ENCODE measurements around the gene BIRC6.
"Not testable (repeated sequence)": the region's sequence is repeated elsewhere in the genome, so short reads cannot be mapped to it uniquely, and the experiment has no call there.

Gene BIRC6

DNA sequence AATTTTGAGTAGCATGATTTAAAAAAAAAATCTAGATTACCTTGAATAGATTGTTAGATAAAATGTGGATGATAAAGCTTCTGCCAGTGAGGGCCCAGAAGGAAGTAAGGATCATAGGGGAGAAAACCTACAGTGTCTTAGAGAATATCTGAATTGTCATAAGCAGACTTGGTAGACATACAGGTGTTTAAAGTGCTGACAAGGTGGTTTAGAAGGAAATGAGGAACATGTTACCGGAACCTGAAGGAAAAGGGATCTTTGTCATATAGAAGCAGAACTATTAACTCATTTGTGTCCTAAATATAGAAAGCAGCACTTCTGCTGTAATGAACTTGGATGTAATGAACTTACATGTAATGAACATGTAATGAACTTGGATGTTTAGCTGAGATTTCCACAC lies 176.1 kb downstream of the BIRC6 start:
- TF ChIP-seq, protein P1, sequence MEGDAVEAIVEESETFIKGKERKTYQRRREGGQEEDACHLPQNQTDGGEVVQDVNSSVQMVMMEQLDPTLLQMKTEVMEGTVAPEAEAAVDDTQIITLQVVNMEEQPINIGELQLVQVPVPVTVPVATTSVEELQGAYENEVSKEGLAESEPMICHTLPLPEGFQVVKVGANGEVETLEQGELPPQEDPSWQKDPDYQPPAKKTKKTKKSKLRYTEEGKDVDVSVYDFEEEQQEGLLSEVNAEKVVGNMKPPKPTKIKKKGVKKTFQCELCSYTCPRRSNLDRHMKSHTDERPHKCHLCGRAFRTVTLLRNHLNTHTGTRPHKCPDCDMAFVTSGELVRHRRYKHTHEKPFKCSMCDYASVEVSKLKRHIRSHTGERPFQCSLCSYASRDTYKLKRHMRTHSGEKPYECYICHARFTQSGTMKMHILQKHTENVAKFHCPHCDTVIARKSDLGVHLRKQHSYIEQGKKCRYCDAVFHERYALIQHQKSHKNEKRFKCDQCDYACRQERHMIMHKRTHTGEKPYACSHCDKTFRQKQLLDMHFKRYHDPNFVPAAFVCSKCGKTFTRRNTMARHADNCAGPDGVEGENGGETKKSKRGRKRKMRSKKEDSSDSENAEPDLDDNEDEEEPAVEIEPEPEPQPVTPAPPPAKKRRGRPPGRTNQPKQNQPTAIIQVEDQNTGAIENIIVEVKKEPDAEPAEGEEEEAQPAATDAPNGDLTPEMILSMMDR (IDR thresholded peaks at IDR 0.05; ENCODE audit: borderline replicate concordance, insufficient read depth, low read depth, low read length): no peak
- H3K4me3 ChIP-seq (ENCODE audit: low read depth, low read length): no peak overlapping the region

DNA sequence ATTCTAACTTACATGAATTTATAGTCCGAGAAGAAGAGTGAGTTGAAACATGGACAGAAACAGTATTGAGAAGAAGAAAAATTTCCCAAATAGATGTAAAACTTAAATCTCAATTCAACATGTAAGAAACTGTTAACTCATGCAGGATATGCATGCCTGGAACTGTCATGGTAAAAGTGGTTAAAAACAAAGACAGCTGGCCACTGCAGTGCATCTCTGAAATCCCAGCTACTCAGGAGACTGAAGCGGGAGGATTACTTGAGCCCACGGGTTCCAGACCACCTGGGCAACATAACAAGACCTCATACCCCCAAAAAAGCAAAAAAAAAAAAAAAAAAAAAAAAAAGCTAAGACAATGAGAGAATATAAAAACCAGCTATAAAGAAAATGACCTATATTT lies 178.0 kb downstream of the BIRC6 start:
- H3K4me3 ChIP-seq (ENCODE audit: low read depth, low read length): no peak overlapping the region
- TF ChIP-seq, protein P1 (IDR thresholded peaks at IDR 0.05; ENCODE audit: borderline replicate concordance, insufficient read depth, low read depth, low read length): no peak

DNA sequence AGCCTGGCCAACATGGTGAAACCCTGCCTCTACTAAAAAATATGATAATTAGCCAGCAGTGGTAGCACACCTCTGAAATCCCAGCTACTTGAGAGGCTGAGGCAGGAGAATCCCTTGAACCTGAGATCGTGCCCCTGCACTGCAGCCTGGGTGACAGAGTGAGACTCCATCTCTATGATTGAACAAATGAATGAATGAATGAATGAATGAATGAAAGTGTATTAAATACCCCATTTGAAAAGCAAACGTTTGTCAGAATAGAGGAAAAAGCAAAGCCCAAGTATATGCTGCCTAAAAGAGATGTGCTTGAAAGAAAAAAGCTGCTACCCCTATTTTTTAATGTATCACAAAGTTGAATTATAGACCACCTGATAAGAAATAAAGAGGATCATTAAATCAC lies 181.9 kb downstream of the BIRC6 start:
- TF ChIP-seq, protein P1 (IDR thresholded peaks at IDR 0.05; ENCODE audit: borderline replicate concordance, insufficient read depth, low read depth, low read length): no peak
- no peak overlapping the region for H3K4me3 ChIP-seq (ENCODE audit: low read depth, low read length)

DNA sequence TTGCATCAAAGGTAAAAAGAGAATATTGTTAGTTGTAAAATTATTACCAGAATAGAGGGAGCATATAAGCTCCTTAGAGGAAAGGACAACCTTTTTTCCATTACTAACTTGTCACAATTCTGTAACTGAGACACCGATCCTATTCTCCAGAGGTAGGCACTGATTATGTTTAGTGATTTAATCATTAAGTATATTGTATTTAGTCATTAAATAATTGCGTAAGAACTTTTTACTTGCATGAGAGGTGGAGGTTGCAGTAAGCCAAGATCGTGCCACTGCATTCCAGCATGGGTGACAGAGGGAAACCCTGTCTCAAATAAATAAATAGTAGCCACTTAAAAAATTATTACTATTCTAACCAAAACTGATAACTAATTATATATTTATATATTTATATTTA lies 195.7 kb downstream of the BIRC6 start:
- H3K4me3 ChIP-seq (ENCODE audit: low read depth, low read length): not testable (repeated sequence)

DNA sequence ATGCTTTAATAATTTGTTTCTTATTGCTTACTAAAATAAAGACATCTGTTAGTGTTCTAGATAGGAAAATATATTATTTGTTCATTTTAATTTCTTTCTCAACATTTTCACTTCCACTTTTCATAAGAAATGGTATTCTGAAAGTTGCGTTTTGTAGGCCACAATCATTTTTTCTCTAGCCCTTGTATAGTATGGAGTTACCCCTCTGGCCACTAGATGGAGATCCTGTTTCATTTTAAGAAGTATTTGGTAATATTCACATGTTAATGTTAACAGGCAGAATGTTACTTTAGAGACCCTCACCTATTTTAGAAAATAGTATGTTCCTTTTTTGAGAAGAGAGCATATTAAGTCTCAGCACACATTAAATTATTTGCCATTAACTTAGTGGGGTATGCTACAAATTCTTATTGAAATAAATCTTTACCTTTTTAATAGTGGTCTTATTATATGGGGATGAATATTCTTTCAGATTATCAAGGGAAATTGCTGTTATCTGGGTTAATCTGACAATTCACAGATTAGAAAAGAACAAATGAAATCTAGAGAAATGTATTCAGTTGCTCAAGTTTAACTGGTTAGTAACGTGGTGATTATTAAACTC lies 197.1 kb downstream of the BIRC6 start:
- H3K4me3 ChIP-seq (ENCODE audit: low read depth, low read length): no peak overlapping the region
- TF ChIP-seq, protein P1 (IDR thresholded peaks at IDR 0.05; ENCODE audit: borderline replicate concordance, insufficient read depth, low read depth, low read length): peak; percentile 54; the same call in 1 of the 2 replicates

DNA sequence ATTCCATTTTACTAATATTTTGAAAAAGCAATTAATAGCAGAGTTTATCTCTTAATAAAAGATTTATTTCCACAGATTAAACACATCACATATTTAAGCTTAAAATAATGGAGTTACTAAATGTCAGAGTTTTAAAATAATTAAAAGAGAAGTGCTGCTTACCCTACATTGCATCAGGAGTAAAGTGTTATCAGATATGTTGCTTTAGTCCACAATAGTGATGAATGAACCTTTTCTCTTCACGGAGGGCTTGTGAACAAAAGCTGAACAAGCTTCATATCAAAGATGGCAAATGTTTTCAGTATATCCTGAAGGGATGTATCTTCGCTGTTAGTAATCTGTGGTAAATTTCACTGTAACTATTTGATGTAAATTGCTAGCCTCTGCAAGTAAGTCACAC lies 201.7 kb downstream of the BIRC6 start:
- no peak overlapping the region for H3K4me3 ChIP-seq (ENCODE audit: low read depth, low read length)
- TF ChIP-seq, protein P1 (IDR thresholded peaks at IDR 0.05; ENCODE audit: borderline replicate concordance, insufficient read depth, low read depth, low read length): no peak

DNA sequence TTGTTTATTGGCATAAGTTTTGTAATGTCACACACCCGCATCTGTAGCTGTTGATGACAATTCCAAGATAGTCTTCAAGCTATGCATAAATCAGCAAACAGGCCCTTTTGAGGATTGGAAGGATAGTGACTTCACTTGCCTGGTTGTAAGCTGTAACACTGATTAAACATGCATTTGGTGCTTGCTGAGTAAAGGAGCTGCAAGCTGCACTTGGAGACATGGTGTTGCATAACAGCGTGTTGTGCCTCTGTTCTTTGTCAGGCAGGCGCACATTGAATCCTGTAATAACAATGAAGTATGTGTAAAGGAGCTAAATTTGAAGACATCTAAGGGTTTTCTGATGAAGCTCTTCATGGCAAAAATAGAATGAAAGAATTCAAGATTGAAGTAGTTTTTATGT lies 202.3 kb downstream of the BIRC6 start:
- no peak overlapping the region for H3K4me3 ChIP-seq (ENCODE audit: low read depth, low read length)
- TF ChIP-seq, protein P1 (IDR thresholded peaks at IDR 0.05; ENCODE audit: borderline replicate concordance, insufficient read depth, low read depth, low read length): no peak

DNA sequence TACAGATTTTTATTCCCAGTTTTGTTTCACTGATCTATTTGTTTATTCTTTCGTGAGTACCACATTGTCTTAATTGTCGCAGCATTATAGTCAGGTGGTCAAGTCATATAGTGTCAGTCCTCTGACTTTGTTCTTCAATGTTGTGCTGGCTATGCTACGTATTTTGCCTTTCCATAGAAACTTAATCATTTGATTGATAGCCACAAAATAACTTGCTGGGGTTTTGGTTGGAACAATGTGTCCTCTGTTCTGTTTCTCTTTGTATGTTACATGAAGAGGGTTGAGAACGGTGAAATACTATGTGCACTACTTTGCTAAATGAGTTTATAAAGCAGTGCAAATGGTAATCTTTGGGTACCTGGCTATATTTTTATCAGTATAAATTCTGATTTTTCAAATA lies 206.1 kb downstream of the BIRC6 start:
- H3K4me3 ChIP-seq (ENCODE audit: low read depth, low read length): no peak overlapping the region
- TF ChIP-seq, protein P1 (IDR thresholded peaks at IDR 0.05; ENCODE audit: borderline replicate concordance, insufficient read depth, low read depth, low read length): no peak

All from GM12875 (cell line).